HUES64 (cell line): ENCODE results near the gene PHACTR1.

Experiments
- H3K27ac ChIP-seq: 2 replicates; pipeline ENCODE4 v1.7.0; 2013; ENCODE audit warnings: low read depth, low read length, inconsistent platforms
- H3K27me3 ChIP-seq: 2 replicates; pipeline ENCODE4 v1.6.1; 2013; ENCODE audit warnings: mild to moderate bottlenecking, low read length; ENCODE audit not compliant: insufficient read depth
- H3K36me3 ChIP-seq: 2 replicates; pipeline ENCODE4 v1.6.1; 2013; ENCODE audit warnings: mild to moderate bottlenecking, low read length; ENCODE audit not compliant: insufficient read depth
- H3K4me1 ChIP-seq: 2 replicates; pipeline ENCODE4 v1.6.1; 2013; ENCODE audit warnings: mild to moderate bottlenecking, low read length, moderate library complexity; ENCODE audit not compliant: insufficient read depth
- H3K4me3 ChIP-seq: 2 replicates; pipeline ENCODE4 v1.5.1; 2013; ENCODE audit warnings: mild to moderate bottlenecking, low read length, moderate library complexity
- H3K9ac ChIP-seq: 2 replicates; pipeline ENCODE4 v1.6.1; 2013; ENCODE audit warnings: mild to moderate bottlenecking, low read depth, low read length
- H3K9me3 ChIP-seq: 2 replicates; pipeline ENCODE4 v1.6.1; 2013; ENCODE audit warnings: low read depth, low read length; ENCODE audit not compliant: insufficient read depth
- WGBS: fragments of 150-250, 120-280 bp; methylation state at CpG from one replicate; pipeline ENCODE4 v1.1.7; 2013; ENCODE audit warnings: missing lambda C conversion rate; 5-methylcytosine and 5-hydroxymethylcytosine counted together

The PHACTR1 gene

DNA sequence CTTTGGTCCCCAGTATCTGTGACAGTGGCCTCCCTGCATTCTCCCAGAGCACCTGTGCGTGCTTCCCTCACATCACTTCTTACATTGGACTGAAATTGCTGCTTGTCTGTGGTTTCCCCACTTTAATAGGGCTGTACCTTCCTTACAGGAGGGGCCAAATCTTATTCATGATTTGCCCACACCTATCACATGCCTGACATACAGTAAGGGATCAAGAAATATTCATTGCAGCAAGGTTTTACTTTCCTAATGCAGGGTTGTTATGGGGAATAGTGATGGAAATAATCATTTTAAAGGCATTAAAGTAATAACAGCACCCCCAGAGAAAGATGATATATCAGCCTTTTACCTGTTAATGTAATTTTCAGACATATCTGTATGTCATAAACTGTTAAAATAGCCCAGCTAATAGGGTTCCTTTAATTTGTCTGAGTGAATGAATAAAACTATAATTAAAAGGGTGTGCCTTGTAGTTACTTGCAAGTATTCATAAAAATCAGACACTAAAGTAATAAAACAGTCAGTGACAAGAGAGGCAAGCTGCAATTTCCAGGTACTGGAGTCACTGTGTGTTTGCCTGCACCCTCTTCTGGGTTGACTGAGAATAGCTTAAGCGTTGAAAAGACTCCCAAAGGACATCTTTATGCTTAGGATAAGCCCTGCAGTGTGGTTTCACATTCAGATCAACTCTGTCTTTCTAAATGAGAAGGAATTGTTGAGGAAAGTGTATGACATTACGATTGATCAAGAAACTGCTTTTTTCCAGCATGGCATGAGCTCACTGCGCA, 182.7 kb downstream of the PHACTR1 start:
- Histone ChIP-seq H3K9me3 (no peaks in the 10 kb centered on the region), H3K9ac (no peak overlapping the region), H3K27me3 (no peaks in the 10 kb centered on the region), H3K27ac (no peak overlapping the region), H3K36me3 (no peaks in the 10 kb centered on the region), H3K4me3 (no peak overlapping the region), H3K4me1 (no peaks in the 10 kb centered on the region)
- 97% methylated on average over 4 of the region's 4 CpGs for WGBS

DNA sequence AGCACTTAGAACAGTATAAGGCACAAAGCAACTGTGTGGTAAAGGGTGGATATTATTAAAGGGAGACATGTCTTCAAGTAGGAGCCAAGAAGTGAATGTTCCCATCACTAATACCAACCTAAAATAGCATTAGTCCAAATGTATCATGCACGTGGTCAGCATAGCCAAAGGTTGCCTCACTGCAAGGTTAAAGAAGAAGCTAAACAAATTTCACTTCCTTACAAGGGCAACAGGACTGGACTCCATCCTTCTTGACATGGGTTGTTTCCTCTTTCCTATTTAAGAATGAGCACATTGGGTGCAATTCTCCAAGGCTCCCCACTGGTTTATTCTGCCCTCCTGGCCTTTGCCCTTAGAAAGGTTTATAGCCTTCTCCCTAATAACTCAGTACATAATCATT, 186.7 kb downstream of the PHACTR1 start:
- Histone ChIP-seq H3K4me1 (no peaks in the 10 kb centered on the region), H3K36me3 (no peaks in the 10 kb centered on the region), H3K27ac (no peak overlapping the region), H3K9ac (no peak overlapping the region), H3K9me3 (no peaks in the 10 kb centered on the region), H3K27me3 (no peaks in the 10 kb centered on the region), H3K4me3 (no peak overlapping the region)
- 90% methylated on average over 1 of the region's 1 CpG for WGBS

DNA sequence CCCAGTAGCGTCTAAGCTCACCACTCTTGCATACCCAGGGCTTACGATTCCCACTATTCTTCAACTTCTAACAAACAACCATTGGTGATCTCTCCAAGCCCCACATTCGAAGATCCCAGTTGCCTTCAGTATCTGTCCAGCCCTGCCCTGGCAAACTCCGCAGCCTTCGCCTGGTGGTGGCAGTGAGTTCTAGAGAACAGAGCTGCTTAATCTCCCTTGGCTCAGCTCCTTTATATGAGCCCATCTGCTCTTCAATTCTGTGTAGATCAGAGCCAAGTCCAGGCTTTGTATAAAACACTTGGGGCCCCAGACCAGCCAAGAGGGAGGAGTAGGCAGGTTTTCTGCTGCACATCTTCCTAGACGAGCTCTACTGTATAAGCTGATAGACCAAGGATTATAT, 193.3 kb downstream of the PHACTR1 start:
- no peak overlapping the region for H3K9ac ChIP-seq
- WGBS, result 91% methylated on average over 6 of the region's 6 CpGs
- H3K27me3 ChIP-seq, result no peaks in the 10 kb centered on the region
- H3K4me3 ChIP-seq, result no peak overlapping the region
- H3K9me3 ChIP-seq, result no peaks in the 10 kb centered on the region
- peaks cover 11% of the 10 kb centered on the region for H3K4me1 ChIP-seq
- no peak overlapping the region for H3K27ac ChIP-seq
- no peaks in the 10 kb centered on the region for H3K36me3 ChIP-seq

DNA sequence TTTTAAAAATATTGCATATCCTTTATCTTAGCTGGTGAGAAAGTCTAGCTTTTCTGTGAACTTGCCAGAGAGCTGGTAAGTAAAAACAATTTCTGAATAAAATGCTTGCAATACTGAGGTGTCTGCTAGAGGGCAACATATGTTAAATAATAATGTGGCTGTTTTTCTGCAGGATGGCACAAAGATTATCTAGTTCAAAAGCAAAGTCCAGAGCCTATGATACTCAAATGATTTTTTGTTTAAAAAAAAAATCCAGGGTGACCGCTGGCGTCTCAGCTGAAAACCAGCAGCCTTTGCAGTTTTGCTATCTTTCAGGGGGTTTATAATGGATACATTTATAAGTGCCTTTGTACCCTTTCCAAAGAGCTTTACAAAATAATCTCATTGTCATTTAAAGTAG, 194.9 kb downstream of the PHACTR1 start:
- Histone ChIP-seq H3K27ac (no peak overlapping the region), H3K9me3 (no peaks in the 10 kb centered on the region), H3K27me3 (no peaks in the 10 kb centered on the region), H3K4me3 (no peak overlapping the region), H3K36me3 (no peaks in the 10 kb centered on the region), H3K4me1 (peaks cover 11% of the 10 kb centered on the region), H3K9ac (no peak overlapping the region)
- 55% methylated on average over 2 of the region's 2 CpGs for WGBS

DNA sequence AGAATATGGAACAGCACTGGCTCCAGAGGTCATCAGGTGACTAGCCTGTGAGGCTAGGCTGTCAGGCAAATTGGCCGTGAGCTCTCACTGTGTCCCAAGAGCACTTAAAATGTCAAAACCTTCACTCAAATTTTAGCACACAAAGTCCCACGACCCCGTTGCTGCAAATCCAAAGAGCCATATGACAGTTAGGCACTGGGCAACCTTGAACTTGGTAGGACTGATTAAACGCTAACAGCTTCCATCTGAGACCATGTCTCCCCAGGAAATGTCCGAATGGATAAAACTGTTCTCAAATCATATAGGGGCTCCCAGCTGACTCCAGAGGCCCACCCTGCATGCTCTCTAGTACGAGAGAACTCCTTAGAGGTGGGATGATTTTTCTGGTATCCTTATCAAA, 196.6 kb downstream of the PHACTR1 start:
- peaks cover 11% of the 10 kb centered on the region for H3K4me1 ChIP-seq

DNA sequence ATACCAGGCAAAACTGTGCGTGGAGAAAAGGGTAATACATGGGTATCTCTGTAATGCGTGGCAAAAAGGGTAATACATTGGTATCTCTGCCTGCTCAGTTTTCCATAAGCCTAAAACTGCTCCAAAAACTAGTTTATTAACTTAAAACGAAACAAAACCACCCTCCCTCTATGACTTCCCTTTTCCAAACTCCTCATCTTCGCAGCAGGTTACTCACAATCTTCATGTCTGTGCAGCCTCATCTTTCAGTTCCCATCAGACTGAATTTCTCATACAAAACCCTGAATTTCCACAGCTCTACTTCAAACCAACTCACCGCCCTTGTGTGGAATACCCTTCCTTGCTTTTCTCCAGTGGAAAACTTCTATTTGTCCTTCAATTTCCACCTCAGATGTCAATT, 199.4 kb downstream of the PHACTR1 start:
- WGBS, result 95% methylated on average over 5 of the region's 5 CpGs
- H3K4me1 ChIP-seq, result peaks cover 8% of the 10 kb centered on the region

More for the DNA sequence above, 196.6 kb downstream of the PHACTR1 start:
- H3K9me3 ChIP-seq, result no peaks in the 10 kb centered on the region
- 92% methylated on average over 6 of the region's 6 CpGs for whole genome bisulfite sequencing
- no peak overlapping the region for H3K4me3 ChIP-seq
- H3K27ac ChIP-seq, result no peak overlapping the region
- no peaks in the 10 kb centered on the region for H3K36me3 ChIP-seq
- no peaks in the 10 kb centered on the region for H3K27me3 ChIP-seq
- H3K9ac ChIP-seq, result no peak overlapping the region

DNA sequence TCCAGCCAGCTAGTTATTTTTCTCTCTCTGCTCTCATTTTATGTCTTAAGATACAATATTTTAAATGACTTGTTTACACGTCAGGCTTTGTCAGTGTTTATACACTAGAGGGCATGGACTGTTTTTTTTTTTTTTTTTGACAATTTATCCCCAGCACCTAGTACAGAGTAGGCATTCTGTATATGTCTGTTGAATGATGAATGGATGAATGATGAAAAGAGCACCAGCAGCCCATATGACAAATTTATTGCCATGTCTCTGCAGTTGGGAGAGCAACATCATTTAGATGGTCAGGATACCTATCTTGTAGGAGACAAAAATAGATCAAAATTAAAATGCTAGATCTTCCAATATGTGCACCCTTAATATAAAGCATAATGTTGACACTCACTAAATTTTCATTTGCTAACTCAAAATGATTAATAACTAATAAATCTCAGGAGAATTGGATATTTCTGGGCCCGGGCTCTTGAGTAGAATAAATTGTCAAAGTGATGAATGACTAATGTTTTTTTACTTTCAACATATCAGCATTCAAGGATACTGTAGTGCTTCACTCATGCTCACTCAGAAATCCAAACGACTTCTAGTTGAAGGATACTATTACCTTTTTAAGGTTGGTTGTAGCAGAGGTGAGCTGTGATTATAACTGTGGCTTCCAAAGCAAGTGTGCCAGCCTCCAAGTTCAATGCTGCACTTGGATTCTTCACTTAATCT, 200.0 kb downstream of the PHACTR1 start:
- no peaks in the 10 kb centered on the region for H3K36me3 ChIP-seq

More for the DNA sequence above, 199.4 kb downstream of the PHACTR1 start:
- Histone ChIP-seq H3K27me3 (no peaks in the 10 kb centered on the region), H3K9me3 (no peaks in the 10 kb centered on the region), H3K9ac (no peak overlapping the region), H3K36me3 (no peaks in the 10 kb centered on the region), H3K27ac (no peak overlapping the region), H3K4me3 (no peak overlapping the region)

DNA sequence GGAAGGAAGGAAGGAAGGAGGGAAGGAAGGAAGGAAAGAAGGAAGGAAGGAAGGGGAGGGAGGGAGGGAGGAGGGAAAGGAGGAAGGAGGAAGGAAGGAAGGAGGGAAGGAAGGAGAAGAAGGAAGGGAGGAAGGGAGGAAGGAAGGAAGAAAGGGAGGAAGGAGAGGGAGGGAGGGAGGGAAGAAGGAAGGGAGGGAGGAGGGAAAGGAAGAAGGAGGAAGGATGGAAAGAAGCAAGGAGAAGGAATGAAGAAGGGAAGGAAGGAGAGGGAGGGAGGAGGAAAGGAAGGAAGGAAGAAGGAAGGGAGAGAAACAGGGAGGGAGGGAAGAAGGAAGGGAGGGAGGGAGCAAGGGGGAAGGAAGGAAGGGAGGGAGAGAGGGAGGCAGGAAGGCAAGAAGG, 204.9 kb downstream of the PHACTR1 start:
- H3K4me3 ChIP-seq, result no peak overlapping the region

More for the DNA sequence above, 200.0 kb downstream of the PHACTR1 start:
- no peak overlapping the region for H3K9ac ChIP-seq
- H3K27me3 ChIP-seq, result no peaks in the 10 kb centered on the region
- no peaks in the 10 kb centered on the region for H3K9me3 ChIP-seq
- H3K4me3 ChIP-seq, result no peak overlapping the region
- no peak overlapping the region for H3K27ac ChIP-seq
- peaks cover 3% of the 10 kb centered on the region for H3K4me1 ChIP-seq
- 73% methylated on average over 1 of the region's 3 CpGs for WGBS

DNA sequence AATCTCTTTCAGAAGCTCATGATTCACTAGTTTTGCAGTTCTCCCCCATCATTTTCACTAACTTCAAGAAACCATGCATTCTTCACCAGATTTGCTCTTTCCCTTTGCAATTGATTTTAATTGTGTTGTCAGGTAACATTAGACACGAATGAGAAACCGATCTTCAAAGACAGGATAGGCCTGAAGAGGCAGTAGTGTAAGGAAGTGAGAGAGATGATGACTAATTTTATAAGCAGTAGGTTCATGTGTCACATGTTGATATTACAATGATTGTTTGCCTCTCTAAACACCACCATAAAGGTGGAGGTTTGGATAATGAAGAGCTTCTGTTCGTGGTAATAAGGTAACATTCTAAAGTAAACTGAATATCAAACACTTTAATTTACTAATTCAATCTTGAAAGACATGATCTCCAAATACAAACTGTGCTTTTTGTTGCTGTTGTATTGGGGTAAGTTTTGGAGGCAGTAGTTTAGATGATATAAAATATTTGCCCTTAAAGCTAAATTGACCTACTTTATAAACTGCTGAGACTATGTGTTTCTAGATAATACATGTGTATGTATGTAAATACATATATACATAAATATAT, 207.2 kb downstream of the PHACTR1 start:
- H3K27ac ChIP-seq, result no peak overlapping the region
- H3K4me3 ChIP-seq, result no peak overlapping the region
- no peak overlapping the region; the same call in 1 of the 2 replicates for H3K9ac ChIP-seq
- no peaks in the 10 kb centered on the region for H3K4me1 ChIP-seq
- no peaks in the 10 kb centered on the region for H3K27me3 ChIP-seq
- 85% methylated on average over 2 of the region's 3 CpGs for WGBS
- no peaks in the 10 kb centered on the region for H3K9me3 ChIP-seq
- no peaks in the 10 kb centered on the region for H3K36me3 ChIP-seq

More for the DNA sequence above, 204.9 kb downstream of the PHACTR1 start:
- H3K9ac ChIP-seq, result no peak overlapping the region
- no peaks in the 10 kb centered on the region for H3K36me3 ChIP-seq
- no peak overlapping the region for H3K27ac ChIP-seq
- no peaks in the 10 kb centered on the region for H3K9me3 ChIP-seq
- H3K27me3 ChIP-seq, result no peaks in the 10 kb centered on the region
- no peaks in the 10 kb centered on the region for H3K4me1 ChIP-seq

DNA sequence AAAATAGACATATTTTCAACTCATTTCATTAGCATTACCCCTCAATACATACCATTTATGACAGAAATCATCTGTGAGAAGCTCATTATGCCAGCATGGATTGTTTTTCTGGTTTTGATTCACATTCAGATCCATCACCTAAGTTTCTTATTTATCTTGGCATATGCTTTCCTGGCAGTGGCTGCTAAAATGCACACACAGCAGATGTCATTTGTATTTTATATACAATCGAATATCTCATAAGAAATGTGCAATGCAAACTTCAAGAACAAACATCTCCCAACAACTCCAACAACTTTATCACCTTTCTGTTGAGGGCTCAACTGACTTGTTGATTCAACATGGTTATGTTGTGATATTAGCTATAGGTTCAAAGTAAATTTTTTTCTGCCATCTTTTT, 208.3 kb downstream of the PHACTR1 start:
- Histone ChIP-seq H3K9ac (no peak overlapping the region), H3K36me3 (no peaks in the 10 kb centered on the region), H3K4me1 (0 out of 2 replicates have a peak, but pooled peaks cover 6% of the 10 kb centered on the region), H3K27ac (no peak overlapping the region), H3K9me3 (no peaks in the 10 kb centered on the region), H3K4me3 (no peak overlapping the region), H3K27me3 (no peaks in the 10 kb centered on the region)
- WGBS, result 80% methylated on average over 1 of the region's 1 CpG

DNA sequence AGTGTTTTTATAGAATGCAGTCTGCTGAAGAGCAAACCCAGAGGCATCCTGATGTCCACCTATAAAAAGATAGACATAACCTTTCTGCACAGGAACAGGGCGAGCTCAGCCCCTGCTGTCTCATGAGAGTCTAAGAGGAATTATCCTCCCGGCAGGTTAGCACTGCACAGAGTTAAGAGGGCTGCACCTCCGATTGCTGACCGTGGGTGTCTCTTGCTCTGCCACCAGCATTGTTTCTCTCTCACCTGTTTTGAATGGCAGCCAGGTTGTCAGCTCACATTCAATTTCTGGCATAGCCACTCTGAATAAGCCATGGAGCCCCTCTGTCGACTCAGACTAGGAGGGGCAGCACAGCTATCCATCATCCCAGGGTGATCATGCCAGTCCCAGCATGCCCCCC, 211.2 kb downstream of the PHACTR1 start:
- Histone ChIP-seq H3K36me3 (no peaks in the 10 kb centered on the region), H3K27ac (no peak overlapping the region), H3K4me1 (peaks cover 15% of the 10 kb centered on the region; the same call in 1 of the 2 replicates), H3K9me3 (no peaks in the 10 kb centered on the region), H3K27me3 (no peaks in the 10 kb centered on the region), H3K4me3 (no peak overlapping the region), H3K9ac (no peak overlapping the region)
- 90% methylated on average over 5 of the region's 5 CpGs for WGBS
